ENCODE results near the gene POU2F1. TPM values are rescaled to one million over a fixed set of nuclear protein-coding genes. Genes with fewer than 3 reads are reported as not detected.

POU2F1 gene
- total and polyA plus RNA-seq, 2 experiments from 2014 or later, result 38.8 to 66.1 TPM

DNA sequence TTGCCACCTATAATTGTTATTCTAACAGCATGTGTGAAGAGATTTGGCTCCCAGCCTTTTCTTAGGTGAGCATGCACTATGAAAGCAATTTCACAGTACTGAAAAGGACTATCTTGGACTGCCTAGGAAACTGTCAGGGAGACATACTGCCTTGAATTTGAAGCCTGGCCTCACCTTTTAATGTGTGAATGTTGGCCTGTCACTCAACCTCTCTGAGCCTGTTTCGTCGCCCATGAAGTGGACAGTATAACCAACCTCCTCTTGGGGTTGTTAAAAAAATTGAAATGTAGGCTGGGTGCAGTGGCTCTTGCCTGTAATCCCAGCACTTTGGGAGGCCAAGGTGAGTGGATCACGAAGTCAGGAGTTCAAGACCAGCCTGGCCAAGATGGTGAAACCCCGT lies 20.4 kb upstream of the POU2F1 start (continued):
- TF ChIP-seq, protein P1, sequence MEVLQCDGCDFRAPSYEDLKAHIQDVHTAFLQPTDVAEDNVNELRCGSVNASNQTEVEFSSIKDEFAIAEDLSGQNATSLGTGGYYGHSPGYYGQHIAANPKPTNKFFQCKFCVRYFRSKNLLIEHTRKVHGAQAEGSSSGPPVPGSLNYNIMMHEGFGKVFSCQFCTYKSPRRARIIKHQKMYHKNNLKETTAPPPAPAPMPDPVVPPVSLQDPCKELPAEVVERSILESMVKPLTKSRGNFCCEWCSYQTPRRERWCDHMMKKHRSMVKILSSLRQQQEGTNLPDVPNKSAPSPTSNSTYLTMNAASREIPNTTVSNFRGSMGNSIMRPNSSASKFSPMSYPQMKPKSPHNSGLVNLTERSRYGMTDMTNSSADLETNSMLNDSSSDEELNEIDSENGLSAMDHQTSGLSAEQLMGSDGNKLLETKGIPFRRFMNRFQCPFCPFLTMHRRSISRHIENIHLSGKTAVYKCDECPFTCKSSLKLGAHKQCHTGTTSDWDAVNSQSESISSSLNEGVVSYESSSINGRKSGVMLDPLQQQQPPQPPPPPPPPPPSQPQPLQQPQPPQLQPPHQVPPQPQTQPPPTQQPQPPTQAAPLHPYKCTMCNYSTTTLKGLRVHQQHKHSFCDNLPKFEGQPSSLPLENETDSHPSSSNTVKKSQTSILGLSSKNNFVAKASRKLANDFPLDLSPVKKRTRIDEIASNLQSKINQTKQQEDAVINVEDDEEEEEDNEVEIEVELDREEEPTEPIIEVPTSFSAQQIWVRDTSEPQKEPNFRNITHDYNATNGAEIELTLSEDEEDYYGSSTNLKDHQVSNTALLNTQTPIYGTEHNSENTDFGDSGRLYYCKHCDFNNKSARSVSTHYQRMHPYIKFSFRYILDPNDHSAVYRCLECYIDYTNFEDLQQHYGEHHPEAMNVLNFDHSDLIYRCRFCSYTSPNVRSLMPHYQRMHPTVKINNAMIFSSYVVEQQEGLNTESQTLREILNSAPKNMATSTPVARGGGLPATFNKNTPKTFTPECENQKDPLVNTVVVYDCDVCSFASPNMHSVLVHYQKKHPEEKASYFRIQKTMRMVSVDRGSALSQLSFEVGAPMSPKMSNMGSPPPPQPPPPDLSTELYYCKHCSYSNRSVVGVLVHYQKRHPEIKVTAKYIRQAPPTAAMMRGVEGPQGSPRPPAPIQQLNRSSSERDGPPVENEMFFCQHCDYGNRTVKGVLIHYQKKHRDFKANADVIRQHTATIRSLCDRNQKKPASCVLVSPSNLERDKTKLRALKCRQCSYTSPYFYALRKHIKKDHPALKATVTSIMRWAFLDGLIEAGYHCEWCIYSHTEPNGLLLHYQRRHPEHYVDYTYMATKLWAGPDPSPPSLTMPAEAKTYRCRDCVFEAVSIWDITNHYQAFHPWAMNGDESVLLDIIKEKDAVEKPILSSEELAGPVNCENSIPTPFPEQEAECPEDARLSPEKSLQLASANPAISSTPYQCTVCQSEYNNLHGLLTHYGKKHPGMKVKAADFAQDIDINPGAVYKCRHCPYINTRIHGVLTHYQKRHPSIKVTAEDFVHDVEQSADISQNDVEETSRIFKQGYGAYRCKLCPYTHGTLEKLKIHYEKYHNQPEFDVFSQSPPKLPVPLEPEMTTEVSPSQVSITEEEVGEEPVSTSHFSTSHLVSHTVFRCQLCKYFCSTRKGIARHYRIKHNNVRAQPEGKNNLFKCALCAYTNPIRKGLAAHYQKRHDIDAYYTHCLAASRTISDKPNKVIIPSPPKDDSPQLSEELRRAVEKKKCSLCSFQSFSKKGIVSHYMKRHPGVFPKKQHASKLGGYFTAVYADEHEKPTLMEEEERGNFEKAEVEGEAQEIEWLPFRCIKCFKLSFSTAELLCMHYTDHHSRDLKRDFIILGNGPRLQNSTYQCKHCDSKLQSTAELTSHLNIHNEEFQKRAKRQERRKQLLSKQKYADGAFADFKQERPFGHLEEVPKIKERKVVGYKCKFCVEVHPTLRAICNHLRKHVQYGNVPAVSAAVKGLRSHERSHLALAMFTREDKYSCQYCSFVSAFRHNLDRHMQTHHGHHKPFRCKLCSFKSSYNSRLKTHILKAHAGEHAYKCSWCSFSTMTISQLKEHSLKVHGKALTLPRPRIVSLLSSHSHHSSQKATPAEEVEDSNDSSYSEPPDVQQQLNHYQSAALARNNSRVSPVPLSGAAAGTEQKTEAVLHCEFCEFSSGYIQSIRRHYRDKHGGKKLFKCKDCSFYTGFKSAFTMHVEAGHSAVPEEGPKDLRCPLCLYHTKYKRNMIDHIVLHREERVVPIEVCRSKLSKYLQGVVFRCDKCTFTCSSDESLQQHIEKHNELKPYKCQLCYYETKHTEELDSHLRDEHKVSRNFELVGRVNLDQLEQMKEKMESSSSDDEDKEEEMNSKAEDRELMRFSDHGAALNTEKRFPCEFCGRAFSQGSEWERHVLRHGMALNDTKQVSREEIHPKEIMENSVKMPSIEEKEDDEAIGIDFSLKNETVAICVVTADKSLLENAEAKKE (CRISPR knock-in tag; IDR thresholded peaks at IDR 0.05), result no peak
- TF ChIP-seq ZNF331 (CRISPR knock-in tag; IDR thresholded peaks at IDR 0.05; ENCODE audit: low read depth) (no peak), NANOG (IDR thresholded peaks at IDR 0.05; ENCODE audit: borderline replicate concordance) (no peak)
- TF ChIP-seq, protein P2, sequence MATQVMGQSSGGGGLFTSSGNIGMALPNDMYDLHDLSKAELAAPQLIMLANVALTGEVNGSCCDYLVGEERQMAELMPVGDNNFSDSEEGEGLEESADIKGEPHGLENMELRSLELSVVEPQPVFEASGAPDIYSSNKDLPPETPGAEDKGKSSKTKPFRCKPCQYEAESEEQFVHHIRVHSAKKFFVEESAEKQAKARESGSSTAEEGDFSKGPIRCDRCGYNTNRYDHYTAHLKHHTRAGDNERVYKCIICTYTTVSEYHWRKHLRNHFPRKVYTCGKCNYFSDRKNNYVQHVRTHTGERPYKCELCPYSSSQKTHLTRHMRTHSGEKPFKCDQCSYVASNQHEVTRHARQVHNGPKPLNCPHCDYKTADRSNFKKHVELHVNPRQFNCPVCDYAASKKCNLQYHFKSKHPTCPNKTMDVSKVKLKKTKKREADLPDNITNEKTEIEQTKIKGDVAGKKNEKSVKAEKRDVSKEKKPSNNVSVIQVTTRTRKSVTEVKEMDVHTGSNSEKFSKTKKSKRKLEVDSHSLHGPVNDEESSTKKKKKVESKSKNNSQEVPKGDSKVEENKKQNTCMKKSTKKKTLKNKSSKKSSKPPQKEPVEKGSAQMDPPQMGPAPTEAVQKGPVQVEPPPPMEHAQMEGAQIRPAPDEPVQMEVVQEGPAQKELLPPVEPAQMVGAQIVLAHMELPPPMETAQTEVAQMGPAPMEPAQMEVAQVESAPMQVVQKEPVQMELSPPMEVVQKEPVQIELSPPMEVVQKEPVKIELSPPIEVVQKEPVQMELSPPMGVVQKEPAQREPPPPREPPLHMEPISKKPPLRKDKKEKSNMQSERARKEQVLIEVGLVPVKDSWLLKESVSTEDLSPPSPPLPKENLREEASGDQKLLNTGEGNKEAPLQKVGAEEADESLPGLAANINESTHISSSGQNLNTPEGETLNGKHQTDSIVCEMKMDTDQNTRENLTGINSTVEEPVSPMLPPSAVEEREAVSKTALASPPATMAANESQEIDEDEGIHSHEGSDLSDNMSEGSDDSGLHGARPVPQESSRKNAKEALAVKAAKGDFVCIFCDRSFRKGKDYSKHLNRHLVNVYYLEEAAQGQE (IDR thresholded peaks at IDR 0.05; ENCODE audit: unreplicated experiment), result no peak

DNA sequence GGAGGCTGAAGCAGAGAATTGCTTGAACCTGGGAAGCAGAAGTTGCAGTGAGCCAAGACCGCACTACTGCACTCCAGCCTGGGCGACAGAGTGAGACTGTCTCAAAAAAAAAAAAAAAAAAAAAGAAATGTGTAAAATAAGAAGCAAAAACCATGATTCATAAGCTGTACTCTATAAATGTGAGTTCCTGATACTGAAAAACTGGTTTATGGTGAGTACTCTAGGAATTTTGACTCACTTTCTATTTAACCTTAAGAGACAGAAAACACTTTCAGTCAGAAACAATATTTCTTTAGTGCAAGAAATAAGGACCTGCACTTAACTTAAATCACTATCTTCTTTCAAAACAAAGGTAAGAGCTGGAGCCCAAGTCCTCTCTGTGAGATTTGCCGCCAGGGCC lies 19.9 kb upstream of the POU2F1 start:
- no peak for ATAC-seq
- Histone ChIP-seq H3F3A (replicated peaks; ENCODE audit: low read depth) (no peaks in the 10 kb centered on the region), H3K27me3 (ENCODE audit: insufficient read depth) (no peaks in the 10 kb centered on the region), H3K4me1 (ENCODE audit: insufficient read depth) (peaks cover 8% of the 10 kb centered on the region; the same call in 1 of the 2 replicates), H3K36me3 (ENCODE audit: insufficient read depth) (no peaks in the 10 kb centered on the region), H2AFZ (0 out of 2 replicates have a peak overlapping the region, but pooled peaks have one; percentile 76), H3K79me2 (replicated peaks; ENCODE audit: insufficient read depth) (no peaks in the 10 kb centered on the region), H3K9me2 (ENCODE audit: insufficient read depth) (no peaks in the 10 kb centered on the region), H3K27ac (ENCODE audit: low read depth) (no peak overlapping the region), H3K4me3 (no peak overlapping the region), H4K20me1 (replicated peaks; ENCODE audit: insufficient read depth) (no peaks in the 10 kb centered on the region), H3K4me2 (no peak overlapping the region)
- Mint-ChIP-seq H3K9me3 (peaks cover 13% of the 10 kb centered on the region; the same call in 1 of the 3 replicates), H3K4me3 (no peak overlapping the region), H3K36me3 (ENCODE audit: low read depth) (peaks cover 10% of the 10 kb centered on the region; the same call in 2 of the 3 replicates), H3K27me3 (ENCODE audit: insufficient read depth, low read depth, poor library complexity) (peaks cover 6% of the 10 kb centered on the region), H3K4me1 (peaks cover 22% of the 10 kb centered on the region), H3K27ac (no peak overlapping the region)
- no peak for DNase-seq (ENCODE audit: low spot score)
- TF ChIP-seq, protein P3, sequence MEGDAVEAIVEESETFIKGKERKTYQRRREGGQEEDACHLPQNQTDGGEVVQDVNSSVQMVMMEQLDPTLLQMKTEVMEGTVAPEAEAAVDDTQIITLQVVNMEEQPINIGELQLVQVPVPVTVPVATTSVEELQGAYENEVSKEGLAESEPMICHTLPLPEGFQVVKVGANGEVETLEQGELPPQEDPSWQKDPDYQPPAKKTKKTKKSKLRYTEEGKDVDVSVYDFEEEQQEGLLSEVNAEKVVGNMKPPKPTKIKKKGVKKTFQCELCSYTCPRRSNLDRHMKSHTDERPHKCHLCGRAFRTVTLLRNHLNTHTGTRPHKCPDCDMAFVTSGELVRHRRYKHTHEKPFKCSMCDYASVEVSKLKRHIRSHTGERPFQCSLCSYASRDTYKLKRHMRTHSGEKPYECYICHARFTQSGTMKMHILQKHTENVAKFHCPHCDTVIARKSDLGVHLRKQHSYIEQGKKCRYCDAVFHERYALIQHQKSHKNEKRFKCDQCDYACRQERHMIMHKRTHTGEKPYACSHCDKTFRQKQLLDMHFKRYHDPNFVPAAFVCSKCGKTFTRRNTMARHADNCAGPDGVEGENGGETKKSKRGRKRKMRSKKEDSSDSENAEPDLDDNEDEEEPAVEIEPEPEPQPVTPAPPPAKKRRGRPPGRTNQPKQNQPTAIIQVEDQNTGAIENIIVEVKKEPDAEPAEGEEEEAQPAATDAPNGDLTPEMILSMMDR (conservative IDR thresholded peaks at IDR 0.05; ENCODE audit: low read depth in 2 of 2), result no peak
- TF ChIP-seq CREB1 (CRISPR knock-in tag; IDR thresholded peaks at IDR 0.05; ENCODE audit: low read depth) (no peak), NANOG (IDR thresholded peaks at IDR 0.05; ENCODE audit: borderline replicate concordance) (no peak), STAT1 (IDR thresholded peaks at IDR 0.05; ENCODE audit: unreplicated experiment) (no peak), EZH2phosphoT487 (IDR thresholded peaks at IDR 0.05; ENCODE audit: unreplicated experiment) (no peak), ZNF114 (CRISPR knock-in tag; IDR thresholded peaks at IDR 0.05) (no peak)
- TF ChIP-seq, protein P4, sequence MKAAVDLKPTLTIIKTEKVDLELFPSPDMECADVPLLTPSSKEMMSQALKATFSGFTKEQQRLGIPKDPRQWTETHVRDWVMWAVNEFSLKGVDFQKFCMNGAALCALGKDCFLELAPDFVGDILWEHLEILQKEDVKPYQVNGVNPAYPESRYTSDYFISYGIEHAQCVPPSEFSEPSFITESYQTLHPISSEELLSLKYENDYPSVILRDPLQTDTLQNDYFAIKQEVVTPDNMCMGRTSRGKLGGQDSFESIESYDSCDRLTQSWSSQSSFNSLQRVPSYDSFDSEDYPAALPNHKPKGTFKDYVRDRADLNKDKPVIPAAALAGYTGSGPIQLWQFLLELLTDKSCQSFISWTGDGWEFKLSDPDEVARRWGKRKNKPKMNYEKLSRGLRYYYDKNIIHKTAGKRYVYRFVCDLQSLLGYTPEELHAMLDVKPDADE (IDR thresholded peaks at IDR 0.05), result no peak
